B cell (primary cell): ENCODE measurements around the gene TTC27. TPM values are rescaled to one million over a fixed set of nuclear protein-coding genes. Genes with fewer than 3 reads are reported as not detected.

ENCODE experiments used
- ATAC-seq: fragments of 200-7000 bp; cut with Tn5 transposase; one replicate; pipeline ENCODE4 v1.10.0; 2021; ENCODE audit warnings: low read depth, mild to moderate bottlenecking, moderate number of reproducible peaks, moderate library complexity
- CTCF ChIA-PET: fragments of 350-600 bp; sonication (Branson Sonifier 250); formaldehyde crosslinking; loops from one replicate; lab custom pipeline; 2021; ENCODE audit warnings: antibody characterized with exemption, inconsistent platforms; lab: Charles Lee
- POLR2A ChIA-PET: fragments of 350-600 bp; sonication (Branson Sonifier 250); formaldehyde crosslinking; loops from one replicate; lab custom pipeline; 2021; ENCODE audit warnings: antibody characterized with exemption; lab: Charles Lee
- DNase-seq: peaks from one replicate; pipeline ENCODE4 v3.0.0; 2013
- H2AFZ ChIP-seq: 2 replicates; pipeline ENCODE4 v1.6.1; 2012; ENCODE audit warnings: mild to moderate bottlenecking, low read depth, low read length; ENCODE audit not compliant: insufficient read depth, poor library complexity, severe bottlenecking
- H3K27ac ChIP-seq, 2 donors: 1 replicate in 1 of 2; 2 replicates in 1 of 2; pipeline ENCODE4 v1.5.1; 2012 to 2013; ENCODE audit warnings: low read length in 2 of 2, mild to moderate bottlenecking in 2 of 2, moderate library complexity in 1 of 2
- H3K27me3 ChIP-seq, 4 experiments: fragments of 200-600 bp in 1 of 4; sonication (generic) in 1 of 4; replicated peaks in 1 of 4; 1 replicate in 2 of 4; 2 replicates in 2 of 4; pipeline versions ENCODE4 v1.6.1 to v1.7.0; 2013 to 2016; ENCODE audit warnings: low read length in 3 of 4, mild to moderate bottlenecking in 2 of 4, mixed read lengths in 1 of 4, moderate library complexity in 1 of 4; ENCODE audit not compliant: insufficient read depth in 4 of 4, control insufficient read depth in 3 of 4; ENCODE audit errors: control extremely low read depth in 1 of 4
- H3K36me3 ChIP-seq, 2 experiments: replicated peaks in 1 of 2; 1 replicate in 1 of 2; 2 replicates in 1 of 2; pipeline versions ENCODE4 v1.6.1 to v1.7.1; 2013; ENCODE audit warnings: low read length in 1 of 2; ENCODE audit not compliant: insufficient read depth in 2 of 2, control insufficient read depth in 1 of 2; ENCODE audit errors: control extremely low read depth in 1 of 2, extremely low read depth in 1 of 2
- H3K4me1 ChIP-seq, 2 donors: fragments of 200-600 bp in 1 of 2; sonication (generic) in 1 of 2; 1 replicate in 1 of 2; 2 replicates in 1 of 2; pipeline versions ENCODE4 v1.5.1 to v1.6.1; 2013 to 2017; ENCODE audit warnings: low read length in 2 of 2; ENCODE audit not compliant: control insufficient read depth in 2 of 2, insufficient read depth in 2 of 2
- H3K4me2 ChIP-seq: replicated peaks from 2 replicates; pipeline ENCODE3; 2012; ENCODE audit warnings: mild to moderate bottlenecking, low read depth, low read length; ENCODE audit not compliant: poor library complexity, severe bottlenecking
- H3K4me3 ChIP-seq, 5 experiments: fragments of 200-600 bp in 1 of 5; sonication (generic) in 1 of 5; 1 replicate in 3 of 5; 2 replicates in 2 of 5; pipeline versions ENCODE4 v1.5.1 to v1.7.0; 2011 to 2016; ENCODE audit warnings: low read length in 4 of 5, mild to moderate bottlenecking in 4 of 5, low read depth in 2 of 5, control low read depth in 1 of 5, moderate library complexity in 1 of 5; ENCODE audit not compliant: insufficient read depth in 1 of 5; ENCODE audit errors: control extremely low read depth in 1 of 5, extremely low read depth in 1 of 5
- H3K79me2 ChIP-seq: fragments of 200-600 bp; sonication (generic); one replicate; pipeline ENCODE4 v1.6.0; 2016; ENCODE audit warnings: low read length; ENCODE audit not compliant: control insufficient read depth, insufficient read depth
- H3K9ac ChIP-seq: fragments of 200-600 bp; sonication (generic); 2 replicates; pipeline ENCODE4 v1.6.1; 2017; ENCODE audit warnings: mild to moderate bottlenecking, low read length, moderate library complexity
- H3K9me3 ChIP-seq, 3 donors: one replicate each; pipeline versions ENCODE4 v1.6.1 to v1.7.1; 2013; ENCODE audit warnings: low read length in 2 of 3; ENCODE audit not compliant: control insufficient read depth in 2 of 3, insufficient read depth in 1 of 3; ENCODE audit errors: control extremely low read depth in 1 of 3
- H4K20me1 ChIP-seq: 2 replicates; pipeline ENCODE4 v1.6.0; 2012; ENCODE audit warnings: mild to moderate bottlenecking, low read length; ENCODE audit not compliant: insufficient read depth, control insufficient read depth, poor library complexity, severe bottlenecking
- H3K27ac Mint-ChIP-seq: one replicate; pipeline ENCODE4 v1.8.0; 2021; ENCODE audit warnings: mixed read lengths
- H3K27me3 Mint-ChIP-seq: one replicate; pipeline ENCODE4 v1.8.0; 2021; ENCODE audit warnings: mixed read lengths
- H3K4me1 Mint-ChIP-seq: one replicate; pipeline ENCODE4 v1.8.0; 2021; ENCODE audit warnings: mixed read lengths
- H3K4me3 Mint-ChIP-seq: one replicate; pipeline ENCODE4 v1.8.0; 2021; ENCODE audit warnings: mixed read lengths
- H3K9me3 Mint-ChIP-seq: one replicate; pipeline ENCODE4 v1.8.0; 2022; ENCODE audit warnings: mixed read lengths; ENCODE audit not compliant: insufficient read depth
- CTCF ChIP-seq: fragments of 200-600 bp; IDR thresholded peaks from one replicate; pipeline ENCODE4 v1.8.0; 2022; ENCODE audit warnings: antibody characterized with exemption, mild to moderate bottlenecking
- EZH2 ChIP-seq: IDR thresholded peaks from 2 replicates; pipeline ENCODE4 v1.6.1; 2012; ENCODE audit warnings: borderline replicate concordance, low read depth, mild to moderate bottlenecking, moderate library complexity, low read length; ENCODE audit not compliant: insufficient read depth, poor library complexity, severe bottlenecking
- WGBS: methylation state at CpG from one replicate; pipeline ENCODE4 v1.1.5; 2013; ENCODE audit warnings: missing lambda C conversion rate; ENCODE audit not compliant: insufficient coverage; 5-methylcytosine and 5-hydroxymethylcytosine counted together
- intact Hi-C: fragments of 100-400 bp; cut with micrococcal nuclease; formaldehyde crosslinking; loops from one replicate; pipeline ENCODE4 v1.10.0; 2022
- polyA plus RNA-seq: library from polyadenylated mRNA; depleted of rRNA; stranded (reverse); fragments of >200 nt; gene quantifications from 2 replicates; pipeline ENCODE4 v1.2.3, GENCODE V29; 2012
- total RNA-seq, 2 donors: library from RNA; stranded (reverse); fragments of 120-200 nt in 1 of 2; gene quantifications; 1 replicate in 1 of 2; 2 replicates in 1 of 2; pipeline versions ENCODE4 v1.2.3 to v1.2.4, GENCODE V29; 2013 to 2022

The TTC27 gene
- total and polyA plus RNA-seq, 2 donors (not counting 1 experiment from before 2014, with no cell fraction given), result 22.7 to 28.5 TPM

DNA sequence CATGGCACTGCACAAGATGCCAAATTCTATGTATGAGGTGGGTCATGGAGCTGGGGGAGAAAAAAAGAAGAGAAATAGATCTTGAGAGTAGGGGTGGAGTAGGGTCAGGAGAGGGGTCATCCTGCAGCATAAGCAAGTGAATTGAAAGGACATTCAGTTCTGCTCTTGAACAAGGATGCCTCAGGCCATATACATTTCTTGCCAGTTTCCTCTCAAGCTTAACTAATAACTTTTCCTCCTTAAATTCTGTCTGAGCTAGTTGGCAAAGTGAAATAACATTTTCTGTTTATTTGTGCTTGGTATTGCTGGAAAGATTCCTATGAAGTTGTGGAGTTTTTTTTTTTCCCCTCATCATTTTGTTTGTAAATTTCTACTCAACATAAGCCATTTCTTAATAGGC, 219.9 kb downstream of the TTC27 start:
- Histone ChIP-seq H3K79me2 (no peaks in the 10 kb centered on the region), H3K36me3 (no peaks in the 10 kb centered on the region), H3K4me2 (no peak overlapping the region), H3K9ac (no peak overlapping the region), H3K27ac (no peak overlapping the region), H2AFZ (no peak overlapping the region), H4K20me1 (no peaks in the 10 kb centered on the region), H3K27me3 (peaks cover 0 to 2% (median 0%) of the 10 kb centered on the region in 4 experiments), H3K4me1 (no peaks in the 10 kb centered on the region), H3K9me3 (peaks cover 0 to 7% (median 0%) of the 10 kb centered on the region in 3 donors), H3K4me3 (no peak overlapping the region)
- H3K27me3 Mint-ChIP-seq, result no peaks in the 10 kb centered on the region
- no peak for DNase-seq
- intact Hi-C loops, result no loop called here
- ATAC-seq, result no peak
- ChIA-PET POLR2A (no interaction called here), CTCF (no interaction called here)
- H3K9me3 Mint-ChIP-seq, result no peaks in the 10 kb centered on the region
- H3K27ac Mint-ChIP-seq, result no peak overlapping the region
- no peaks in the 10 kb centered on the region for H3K4me1 Mint-ChIP-seq
- no peak for TF ChIP-seq CTCF
- TF ChIP-seq EZH2, result no peak
- no peak overlapping the region for H3K4me3 Mint-ChIP-seq

DNA sequence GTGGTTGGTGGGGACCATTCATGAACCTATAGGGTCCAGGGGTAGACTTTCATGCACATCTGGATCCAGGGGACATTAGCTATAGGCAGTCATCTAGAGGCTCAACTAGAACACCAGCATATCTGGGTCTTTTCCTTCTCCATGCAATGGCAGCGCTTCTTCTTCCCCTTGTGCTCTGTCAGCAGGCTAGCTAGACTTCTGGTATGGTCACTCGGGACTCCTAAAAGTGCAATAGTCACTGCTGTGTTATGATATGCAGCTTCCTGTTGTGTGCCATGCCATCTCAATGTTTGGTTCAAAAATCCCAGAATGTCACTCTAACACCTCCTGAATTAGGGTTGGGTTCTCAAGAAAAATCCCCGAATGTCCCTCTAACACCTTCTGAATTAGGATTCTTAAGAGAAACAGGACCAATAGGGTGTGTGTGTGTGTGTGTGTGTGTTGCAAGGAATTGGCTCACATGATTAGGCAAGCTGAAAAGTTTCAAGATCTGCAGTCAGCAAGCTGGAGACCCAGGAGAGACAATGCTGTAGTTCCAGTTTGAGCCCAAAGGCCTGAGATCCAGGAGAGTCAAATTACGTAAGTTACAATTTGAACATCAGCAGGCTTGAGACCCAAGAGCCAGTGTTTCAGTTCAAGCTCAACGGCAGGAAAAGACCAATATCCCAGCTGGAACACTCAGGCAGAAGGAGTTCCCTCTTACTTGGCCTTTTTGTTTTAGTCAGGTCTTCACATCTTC, 221.8 kb downstream of the TTC27 start:
- ATAC-seq (no peak), DNase-seq (no peak)
- Mint-ChIP-seq H3K27me3 (peaks cover 4% of the 10 kb centered on the region), H3K9me3 (no peaks in the 10 kb centered on the region), H3K4me1 (no peaks in the 10 kb centered on the region), H3K4me3 (no peak overlapping the region), H3K27ac (no peak overlapping the region)
- H3K36me3 ChIP-seq, result no peaks in the 10 kb centered on the region
- no peaks in the 10 kb centered on the region for H3K4me1 ChIP-seq
- POLR2A ChIA-PET, result no interaction called here
- H3K79me2 ChIP-seq, result no peaks in the 10 kb centered on the region
- intact Hi-C loops, result no loop called here
- H3K27ac ChIP-seq, result no peak overlapping the region
- 95% methylated on average over 4 of the region's 5 CpGs for WGBS
- CTCF ChIA-PET, result no interaction called here
- H3K9ac ChIP-seq, result no peak overlapping the region
- no peak overlapping the region for H3K4me2 ChIP-seq
- no peak overlapping the region for H2AFZ ChIP-seq
- peaks cover 0 to 2% (median under 1%) of the 10 kb centered on the region in 4 experiments for H3K27me3 ChIP-seq
- no peak for TF ChIP-seq CTCF
- TF ChIP-seq EZH2, result no peak
- no peak overlapping the region for H3K4me3 ChIP-seq
- H3K9me3 ChIP-seq, result peaks cover 0 to 7% (median 0%) of the 10 kb centered on the region in 3 donors
- H4K20me1 ChIP-seq, result no peaks in the 10 kb centered on the region
